Trophoblast cell (in vitro differentiated cells and primary cell): ENCODE results near the gene TRAF5.
"Not testable (repeated sequence)": the region's sequence is repeated elsewhere in the genome, so short reads cannot be mapped to it uniquely, and the experiment has no call there.

Source experiments
- DNase-seq, 2 donors: peaks; one replicate each; pipeline ENCODE4 v3.0.0-alpha.2; 2016
- H2AFZ ChIP-seq: 2 replicates; pipeline ENCODE4 v1.6.1; 2013; ENCODE audit warnings: low read length, moderate library complexity, mild to moderate bottlenecking; ENCODE audit not compliant: insufficient read depth, poor library complexity
- H2AK5ac ChIP-seq: 2 replicates; pipeline ENCODE4 v1.6.1; 2013; ENCODE audit warnings: mild to moderate bottlenecking, low read length
- H2BK120ac ChIP-seq: 2 replicates; pipeline ENCODE4 v1.6.1; 2013; ENCODE audit warnings: low read length, mild to moderate bottlenecking, moderate library complexity; ENCODE audit not compliant: insufficient read depth, poor library complexity
- H2BK12ac ChIP-seq: 2 replicates; pipeline ENCODE4 v1.6.1; 2013; ENCODE audit warnings: mild to moderate bottlenecking, low read length, moderate library complexity
- H2BK5ac ChIP-seq: 2 replicates; pipeline ENCODE4 v1.6.1; 2013; ENCODE audit warnings: low read length, low read depth, moderate library complexity, mild to moderate bottlenecking; ENCODE audit not compliant: poor library complexity
- H3K14ac ChIP-seq: 2 replicates; pipeline ENCODE4 v1.6.1; 2013; ENCODE audit warnings: mild to moderate bottlenecking, low read length
- H3K18ac ChIP-seq: 2 replicates; pipeline ENCODE4 v1.6.1; 2013; ENCODE audit warnings: mild to moderate bottlenecking, low read length
- H3K23ac ChIP-seq: 2 replicates; pipeline ENCODE4 v1.6.1; 2013; ENCODE audit warnings: low read length
- H3K27ac ChIP-seq: 2 replicates; pipeline ENCODE4 v1.5.1; 2013; ENCODE audit warnings: low read depth, mild to moderate bottlenecking, inconsistent platforms, low read length, moderate library complexity
- H3K27me3 ChIP-seq: 2 replicates; pipeline ENCODE4 v1.6.1; 2013; ENCODE audit warnings: inconsistent platforms, mild to moderate bottlenecking, low read length, moderate library complexity; ENCODE audit not compliant: insufficient read depth
- H3K36me3 ChIP-seq, 2 experiments: 1 replicate in 1 of 2; 2 replicates in 1 of 2; pipeline ENCODE4 v1.6.1; 2013; ENCODE audit warnings: low read length in 2 of 2, mild to moderate bottlenecking in 2 of 2, moderate library complexity in 1 of 2; ENCODE audit not compliant: insufficient read depth in 2 of 2, control insufficient read depth in 1 of 2
- H3K4ac ChIP-seq: 2 replicates; pipeline ENCODE4 v1.6.1; 2013; ENCODE audit warnings: low read depth, mild to moderate bottlenecking, low read length, moderate library complexity
- H3K4me1 ChIP-seq, 2 experiments: 1 replicate in 1 of 2; 2 replicates in 1 of 2; pipeline ENCODE4 v1.6.1; 2013; ENCODE audit warnings: low read length in 2 of 2, mild to moderate bottlenecking in 2 of 2, moderate library complexity in 1 of 2; ENCODE audit not compliant: insufficient read depth in 2 of 2, control insufficient read depth in 1 of 2
- H3K4me2 ChIP-seq: 2 replicates; pipeline ENCODE4 v1.6.1; 2013; ENCODE audit warnings: inconsistent platforms, mild to moderate bottlenecking, low read length, moderate library complexity
- H3K4me3 ChIP-seq: 2 replicates; pipeline ENCODE4 v1.5.1; 2013; ENCODE audit warnings: mild to moderate bottlenecking, low read depth, low read length, inconsistent platforms
- H3K79me1 ChIP-seq: one replicate; pipeline ENCODE4 v1.6.1; 2013; ENCODE audit warnings: low read length
- H3K79me2 ChIP-seq: 2 replicates; pipeline ENCODE4 v1.6.1; 2013; ENCODE audit warnings: low read length, mild to moderate bottlenecking; ENCODE audit not compliant: control insufficient read depth, insufficient read depth, poor library complexity
- H3K9ac ChIP-seq: 2 replicates; pipeline ENCODE4 v1.6.1; 2013; ENCODE audit warnings: mild to moderate bottlenecking, low read length
- H3K9me3 ChIP-seq: 2 replicates; pipeline ENCODE4 v1.6.1; 2013; ENCODE audit warnings: low read depth, mild to moderate bottlenecking, control low read depth, inconsistent platforms, low read length; ENCODE audit not compliant: insufficient read depth
- H4K12ac ChIP-seq: 2 replicates; pipeline ENCODE4 v1.6.1; 2013; ENCODE audit warnings: low read depth, mild to moderate bottlenecking, low read length, moderate library complexity
- H4K8ac ChIP-seq: 2 replicates; pipeline ENCODE4 v1.6.1; 2013; ENCODE audit warnings: low read depth, mild to moderate bottlenecking, low read length, moderate library complexity
- H4K91ac ChIP-seq: one replicate; pipeline ENCODE4 v1.6.1; 2013; ENCODE audit warnings: low read depth, mild to moderate bottlenecking, low read length, moderate library complexity
- WGBS: extraction: QIAGEN DNeasy Blood & Tissue Kit; methylation state at CpG from one replicate; pipeline ENCODE4 v1.1.7; 2013; ENCODE audit warnings: missing lambda C conversion rate; ENCODE audit not compliant: insufficient read length, insufficient coverage; ENCODE audit errors: extremely low coverage; 5-methylcytosine and 5-hydroxymethylcytosine counted together

The TRAF5 gene

DNA sequence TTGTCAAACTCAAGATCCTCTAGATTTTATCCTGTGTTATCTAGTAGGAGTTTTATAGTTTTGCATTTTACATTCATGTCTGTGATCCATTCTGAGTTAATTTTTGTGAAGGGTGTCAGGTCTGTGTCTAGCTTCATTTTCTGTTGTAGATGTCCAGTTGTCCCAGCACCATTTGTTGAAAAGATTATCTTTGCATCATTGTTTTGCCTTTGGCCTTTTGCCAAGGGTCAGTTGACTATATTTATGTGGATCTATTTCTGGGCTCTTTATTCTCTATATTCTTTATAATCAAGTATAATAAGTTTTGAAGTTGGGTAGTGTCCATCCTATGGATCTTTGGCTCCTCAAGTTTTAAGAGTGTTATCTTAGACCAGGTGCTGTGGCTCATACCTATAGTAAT lies 21.9 kb downstream of the TRAF5 start:
- Histone ChIP-seq H2BK120ac (no peak overlapping the region), H3K23ac (no peak overlapping the region), H2AFZ (no peak overlapping the region), H3K4me3 (no peak overlapping the region), H2AK5ac (no peak overlapping the region), H3K27ac (no peak overlapping the region), H2BK5ac (no peak overlapping the region), H3K36me3 (no peaks in the 10 kb centered on the region), H4K91ac (no peak overlapping the region), H3K14ac (no peak overlapping the region), H3K18ac (no peak overlapping the region), H4K8ac (no peak overlapping the region), H3K9ac (no peak overlapping the region), H3K9me3 (peaks cover 2% of the 10 kb centered on the region), H2BK12ac (no peak overlapping the region), H3K4me1 (peaks cover 0 to 6% of the 10 kb centered on the region in 2 experiments), H3K27me3 (no peaks in the 10 kb centered on the region), H3K4ac (no peak overlapping the region), H3K4me2 (no peak overlapping the region), H3K79me1 (no peaks in the 10 kb centered on the region), H4K12ac (no peak overlapping the region), H3K79me2 (no peaks in the 10 kb centered on the region)
- no peak for DNase-seq

DNA sequence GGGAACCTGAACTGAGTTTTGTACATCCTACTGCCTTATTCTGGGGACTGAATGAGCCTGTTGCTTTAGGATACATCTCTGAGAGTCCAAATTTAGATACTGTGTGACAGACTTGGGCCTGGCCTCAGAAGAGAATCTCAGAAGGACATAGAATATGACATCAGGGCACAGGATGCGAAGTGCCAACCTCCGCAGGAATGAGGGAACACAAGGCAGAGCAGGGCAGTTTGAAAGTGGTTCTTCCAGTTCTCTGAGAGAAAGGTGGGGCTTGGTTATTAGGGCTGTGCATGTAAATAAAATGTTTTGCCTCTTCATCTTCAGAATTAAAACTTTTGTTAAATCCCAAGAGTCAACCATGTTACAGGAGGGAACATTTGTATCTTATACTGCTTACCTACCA lies 23.1 kb downstream of the TRAF5 start:
- no peaks in the 10 kb centered on the region for H3K79me2 ChIP-seq
- H4K91ac ChIP-seq: no peak overlapping the region
- H3K18ac ChIP-seq: no peak overlapping the region
- no peaks in the 10 kb centered on the region for H3K79me1 ChIP-seq
- no peak overlapping the region for H2BK12ac ChIP-seq
- H2AFZ ChIP-seq: no peak overlapping the region
- DNase-seq: no peak
- H3K27me3 ChIP-seq: no peaks in the 10 kb centered on the region
- no peak overlapping the region for H2BK120ac ChIP-seq
- no peak overlapping the region for H3K14ac ChIP-seq
- no CpG with 5 or more reads among the region's 2 CpGs for WGBS
- no peak overlapping the region for H3K4ac ChIP-seq
- H4K12ac ChIP-seq: no peak overlapping the region
- H3K4me1 ChIP-seq: peaks cover 0 to 5% of the 10 kb centered on the region in 2 experiments
- H3K36me3 ChIP-seq: no peaks in the 10 kb centered on the region
- no peak overlapping the region for H3K4me3 ChIP-seq
- no peak overlapping the region for H3K4me2 ChIP-seq
- H3K9me3 ChIP-seq: peaks cover 2% of the 10 kb centered on the region
- no peak overlapping the region for H4K8ac ChIP-seq
- no peak overlapping the region for H3K9ac ChIP-seq
- H2AK5ac ChIP-seq: no peak overlapping the region
- no peak overlapping the region for H3K27ac ChIP-seq
- H3K23ac ChIP-seq: no peak overlapping the region
- H2BK5ac ChIP-seq: no peak overlapping the region

DNA sequence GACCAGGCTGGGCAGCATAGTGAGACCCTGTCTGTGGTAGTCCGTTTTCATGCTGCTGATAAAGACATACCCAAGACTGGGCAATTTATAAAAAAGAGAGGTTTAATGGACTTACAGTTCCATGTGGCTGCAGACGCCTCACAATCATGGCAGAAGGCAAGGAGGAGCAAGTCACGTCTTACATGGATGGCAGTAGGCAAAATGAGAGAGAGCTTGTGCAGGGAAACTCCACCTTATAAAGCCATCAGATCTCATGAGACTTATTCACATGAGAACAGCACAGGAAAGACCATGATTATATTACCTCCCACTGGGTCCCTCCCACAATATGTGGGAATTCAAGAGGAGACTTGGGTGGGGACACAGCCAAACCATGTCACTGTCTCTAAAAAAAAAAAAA lies 25.4 kb downstream of the TRAF5 start:
- H3K4me3 ChIP-seq, H3K36me3 ChIP-seq, H3K23ac ChIP-seq, H3K27me3 ChIP-seq, H2BK120ac ChIP-seq, H2AK5ac ChIP-seq, H3K27ac ChIP-seq, H3K9ac ChIP-seq, DNase-seq, H4K8ac ChIP-seq, H3K4ac ChIP-seq, H2BK5ac ChIP-seq, H3K18ac ChIP-seq, H2BK12ac ChIP-seq, H4K91ac ChIP-seq, H3K9me3 ChIP-seq, H4K12ac ChIP-seq, H3K14ac ChIP-seq, H3K79me2 ChIP-seq, H3K4me1 ChIP-seq, H3K79me1 ChIP-seq, H2AFZ ChIP-seq, H3K4me2 ChIP-seq: not testable (repeated sequence)
- no CpG with 5 or more reads among the region's 3 CpGs for WGBS

DNA sequence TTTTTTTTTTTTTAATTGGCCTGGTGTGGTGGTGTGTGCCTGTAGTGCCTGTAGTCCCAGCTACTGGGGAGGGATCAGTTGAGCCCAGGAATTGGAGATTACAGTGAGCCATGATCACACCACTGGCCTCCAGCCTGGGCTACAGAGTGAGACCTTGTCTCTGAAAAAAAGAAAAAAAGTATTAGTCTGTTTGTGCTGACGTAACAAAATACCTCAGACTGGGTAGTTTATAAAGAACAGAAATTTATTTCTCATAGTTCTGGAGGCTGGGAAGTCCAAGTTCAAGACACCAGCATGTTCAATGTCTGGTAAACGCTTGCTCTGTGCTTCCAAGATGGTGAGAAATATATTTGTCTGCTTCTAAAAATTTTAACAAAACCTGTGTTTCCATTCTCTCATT lies 25.8 kb downstream of the TRAF5 start:
- Histone ChIP-seq H2BK12ac (no peak overlapping the region), H2BK5ac (no peak overlapping the region), H3K4me3 (no peak overlapping the region), H3K36me3 (peaks cover 0 to 8% of the 10 kb centered on the region in 2 experiments), H2BK120ac (no peak overlapping the region), H3K4me2 (no peak overlapping the region), H3K79me1 (no peaks in the 10 kb centered on the region), H3K4me1 (peaks cover 0 to 2% of the 10 kb centered on the region in 2 experiments), H3K23ac (no peak overlapping the region), H3K14ac (no peak overlapping the region), H3K27me3 (no peaks in the 10 kb centered on the region), H3K9me3 (peaks cover 2% of the 10 kb centered on the region), H2AFZ (no peak overlapping the region), H4K91ac (no peak overlapping the region), H3K18ac (no peak overlapping the region), H2AK5ac (no peak overlapping the region), H3K27ac (no peak overlapping the region), H3K4ac (no peak overlapping the region), H4K8ac (no peak overlapping the region), H3K79me2 (no peaks in the 10 kb centered on the region), H3K9ac (no peak overlapping the region), H4K12ac (no peak overlapping the region)
- no peak for DNase-seq
- no CpG with 5 or more reads among the region's 2 CpGs for WGBS
